Astrocyte of the hippocampus (primary cell): ENCODE measurements around the gene BEST3.

Experiments
- DNase-seq: peaks from one replicate; pipeline ENCODE4 v3.0.0; 2011; ENCODE audit warnings: low read depth, low spot score

BEST3 gene

DNA sequence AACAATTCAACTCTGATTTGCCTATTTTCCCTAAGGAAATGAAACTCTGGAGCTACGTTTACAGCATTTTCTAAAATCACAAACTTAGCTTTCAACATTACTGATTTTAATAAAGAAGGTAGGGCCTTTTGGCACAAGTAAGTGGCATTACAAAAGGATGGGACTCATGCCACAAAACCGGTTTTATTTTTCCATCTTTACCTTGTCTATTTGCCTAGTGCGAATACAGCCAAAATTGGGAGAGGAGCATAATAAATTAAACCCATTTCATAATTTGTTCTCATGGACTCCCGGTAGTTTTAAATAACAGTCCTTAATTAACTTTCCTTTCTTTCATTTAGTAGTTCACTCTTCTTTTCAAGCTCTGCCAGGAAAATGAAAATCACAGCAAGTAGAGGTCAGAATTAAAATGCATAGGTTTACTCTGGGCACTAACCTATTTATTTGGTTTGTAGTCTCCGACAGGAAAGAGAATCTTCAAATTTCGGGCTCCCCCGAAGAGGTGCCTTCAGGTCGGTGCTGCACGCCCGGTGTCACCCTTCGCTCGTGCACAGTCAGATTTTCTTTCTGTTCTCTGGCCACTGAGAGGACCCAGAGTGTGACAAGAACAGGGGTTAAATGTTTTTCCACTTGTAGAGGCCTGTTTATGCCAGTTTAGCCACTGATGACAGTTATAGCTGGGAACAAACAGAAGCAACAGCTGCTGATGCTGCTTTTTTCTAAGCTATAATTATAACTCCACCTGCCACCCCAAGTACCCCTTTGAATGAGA, at the start of gene BEST3:
BEST3 (minus strand) TSS at position 535 of the 772 bp plus-strand sequence. CDS start 1,505 bp downstream, outside the sequence.
- no peak for DNase-seq

DNA sequence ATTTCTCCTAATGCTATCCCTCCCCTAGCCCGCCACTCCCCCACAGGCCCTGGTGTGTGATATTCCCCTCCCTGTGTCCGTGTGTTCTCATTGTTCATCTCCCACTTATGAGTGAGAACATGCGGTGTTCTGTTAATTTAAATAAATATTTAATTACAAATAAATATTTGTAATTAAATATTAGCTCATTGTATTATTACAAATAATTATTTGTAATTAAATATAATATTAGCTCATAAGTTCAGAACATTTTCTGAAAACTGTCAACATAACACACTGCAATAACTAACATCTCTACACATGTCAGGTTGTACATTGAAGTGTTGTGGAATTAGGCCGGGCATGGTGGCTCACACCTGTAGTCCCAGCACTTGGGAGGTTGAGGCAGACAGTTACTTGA, 45.0 kb upstream of the BEST3 start:
- no peak for DNase-seq

DNA sequence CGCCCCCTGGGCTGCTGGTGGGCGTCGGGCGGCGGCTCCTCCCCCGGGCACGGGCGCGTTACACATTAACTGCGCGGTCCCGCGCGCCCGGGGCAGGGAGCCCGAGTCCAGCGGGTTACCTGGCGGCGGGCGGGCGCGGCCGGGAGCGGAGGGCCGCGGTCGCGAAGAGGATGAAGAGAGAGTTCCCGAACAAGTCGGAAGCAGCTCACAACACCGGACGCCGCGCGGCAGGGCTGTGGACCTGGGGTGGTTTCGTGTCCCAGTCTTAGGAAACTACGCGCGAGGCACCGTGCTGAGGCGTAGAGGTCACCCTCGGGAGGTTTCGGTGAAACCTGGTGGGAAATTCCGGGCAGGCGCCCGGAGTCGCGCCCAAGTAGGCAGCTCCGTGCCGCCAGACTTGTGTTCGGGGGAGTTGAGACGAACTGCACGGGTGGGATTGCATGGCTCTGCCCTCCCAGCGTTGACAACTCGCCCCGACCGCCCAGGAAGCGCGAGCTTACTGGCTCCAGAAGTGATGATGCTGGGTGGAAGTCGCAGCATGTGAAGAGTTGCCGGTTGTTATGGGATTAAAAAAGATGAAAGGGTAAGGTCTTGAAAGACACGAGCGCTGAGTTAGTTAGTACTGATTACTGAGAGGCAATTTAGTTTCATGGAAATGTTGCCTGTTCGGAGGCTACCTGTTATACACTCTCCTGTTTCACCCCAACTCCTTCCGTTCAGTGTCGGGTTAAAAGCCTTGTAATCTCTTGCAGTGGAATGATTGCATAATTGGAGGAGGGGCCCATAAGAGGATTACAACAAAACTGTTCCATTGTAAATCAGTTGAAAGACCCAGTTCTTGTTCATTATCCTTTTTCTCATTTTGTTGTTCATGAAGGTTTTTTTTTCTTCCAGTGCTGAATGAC, 40.4 kb upstream of the BEST3 start:
- peak; percentile 61 for DNase-seq

DNA sequence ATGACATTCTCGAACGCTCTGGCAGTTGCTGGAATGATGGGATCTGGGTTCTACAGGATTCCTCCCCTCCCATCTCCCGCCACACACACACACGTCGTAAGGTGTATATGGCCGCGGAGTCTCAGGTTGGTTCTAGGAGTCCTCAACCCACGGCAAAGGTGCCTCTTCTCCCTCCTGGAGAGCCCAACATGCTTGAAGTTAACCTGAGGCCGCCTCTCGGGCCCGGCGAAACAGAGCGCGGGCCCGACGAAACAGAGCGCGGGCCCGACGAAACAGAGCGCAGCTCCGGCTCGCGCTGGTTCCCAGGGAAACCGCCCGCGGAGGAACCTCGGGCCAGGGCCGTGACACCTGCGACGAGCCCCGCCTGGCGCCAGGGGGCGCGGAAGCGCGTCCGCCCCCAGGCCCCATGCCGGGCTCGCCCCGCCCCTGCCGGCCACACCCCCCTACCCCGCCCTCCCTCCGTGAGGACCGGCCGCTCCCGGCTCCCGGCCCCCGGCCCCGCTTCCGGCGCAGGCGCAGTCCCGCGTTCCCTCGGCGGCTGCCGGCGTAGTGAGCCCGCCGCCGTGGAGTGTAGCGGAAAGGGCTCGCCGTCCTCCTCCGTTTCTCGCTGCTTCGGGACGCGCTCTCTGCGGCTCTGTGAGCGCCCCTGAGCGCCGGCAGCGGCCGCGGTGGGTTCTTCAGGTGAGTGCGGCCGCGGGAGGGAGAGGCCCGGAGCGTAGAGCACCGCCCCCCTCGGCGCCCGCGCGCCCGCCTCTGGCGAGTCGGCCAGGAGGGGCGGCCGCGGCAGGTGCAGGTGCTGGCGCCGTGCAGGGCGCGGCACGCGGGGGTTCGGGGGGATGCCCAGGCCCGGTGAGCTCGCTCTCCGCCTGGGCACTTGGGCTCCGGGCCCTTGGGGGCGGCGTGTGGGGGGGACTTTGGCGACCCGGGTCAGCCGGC, 39.5 kb upstream of the BEST3 start, which contains the start of gene RAB3IP:
RAB3IP (plus strand) TSS at position 510 of the 936 bp plus-strand sequence. CDS start 16,549 bp downstream, outside the sequence.
- DNase-seq: peak; percentile 95

DNA sequence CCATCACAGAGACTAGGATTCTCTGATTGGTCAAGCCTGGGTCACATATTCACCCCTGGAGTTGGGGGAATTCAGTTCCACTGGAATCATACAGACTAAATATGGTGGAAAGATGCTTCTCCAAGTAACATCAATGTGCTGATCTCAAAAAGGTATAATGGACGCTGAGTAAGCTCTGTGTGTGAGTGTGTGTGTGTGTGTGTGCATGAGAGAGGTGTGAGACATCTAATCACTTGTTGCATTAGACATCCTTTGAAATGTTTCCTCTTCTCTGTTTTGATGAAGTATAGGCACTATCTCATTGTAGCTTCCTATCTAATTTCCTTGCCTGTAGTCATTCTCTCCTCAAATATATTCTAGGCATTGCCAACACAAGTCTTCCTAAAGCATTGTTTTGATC, 34.5 kb upstream of the BEST3 start:
- DNase-seq: no peak

DNA sequence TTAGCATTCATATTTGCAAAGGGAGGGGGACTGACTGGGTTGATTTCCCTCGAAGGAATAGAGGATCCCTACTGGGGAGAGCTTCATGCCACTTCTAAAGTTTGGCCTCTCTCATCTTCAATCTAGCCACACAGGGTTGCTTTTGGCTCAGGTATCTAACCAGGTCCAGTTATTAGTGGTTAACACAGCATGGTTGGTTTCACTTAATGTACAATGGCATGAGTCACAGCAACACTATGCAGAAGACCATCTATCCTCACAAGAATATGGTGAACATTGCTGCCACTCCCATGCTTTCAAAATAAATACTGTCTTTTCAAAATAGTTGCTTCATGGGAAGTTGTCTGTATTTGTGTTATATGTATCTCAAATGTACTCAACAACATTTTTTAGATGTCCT, 33.0 kb upstream of the BEST3 start:
- peak; percentile 55 for DNase-seq

DNA sequence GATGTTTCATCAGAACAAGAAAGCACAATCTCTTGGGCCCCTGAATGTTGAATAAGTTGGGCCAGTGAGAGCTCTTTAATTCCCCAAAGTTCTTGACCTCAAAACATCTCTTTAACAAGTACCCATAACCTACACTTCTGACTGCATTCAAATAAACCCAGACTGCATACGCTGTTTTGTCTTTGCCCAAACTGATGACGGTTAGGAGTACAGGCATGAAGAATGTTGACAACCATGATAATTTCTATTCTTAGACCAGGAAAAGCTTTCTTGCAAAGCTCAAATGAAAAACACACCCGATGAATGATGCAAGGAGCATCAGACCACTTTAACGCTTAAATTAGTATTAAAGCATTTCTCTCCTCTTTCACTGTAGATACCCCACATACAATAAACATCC, 27.8 kb upstream of the BEST3 start:
- DNase-seq: no peak

DNA sequence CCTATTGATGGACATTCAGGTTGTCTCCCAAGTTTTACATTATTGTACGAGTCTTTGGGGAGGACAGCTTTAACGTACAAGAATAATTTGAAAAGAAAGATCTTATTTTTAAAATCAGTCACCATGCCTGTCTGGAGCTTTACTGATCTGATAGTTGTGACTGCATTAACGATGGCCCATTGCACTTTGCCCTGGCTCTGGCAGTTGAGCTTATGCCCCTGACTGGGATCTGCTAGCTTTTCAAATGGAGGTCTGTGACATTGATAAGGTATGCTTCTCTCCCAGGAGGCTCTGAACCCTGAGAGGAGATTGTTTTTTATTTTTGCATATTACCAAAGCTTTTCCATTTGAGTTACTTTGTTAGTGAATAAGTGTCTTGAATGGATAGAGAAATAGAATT, 21.6 kb upstream of the BEST3 start:
- no peak for DNase-seq

DNA sequence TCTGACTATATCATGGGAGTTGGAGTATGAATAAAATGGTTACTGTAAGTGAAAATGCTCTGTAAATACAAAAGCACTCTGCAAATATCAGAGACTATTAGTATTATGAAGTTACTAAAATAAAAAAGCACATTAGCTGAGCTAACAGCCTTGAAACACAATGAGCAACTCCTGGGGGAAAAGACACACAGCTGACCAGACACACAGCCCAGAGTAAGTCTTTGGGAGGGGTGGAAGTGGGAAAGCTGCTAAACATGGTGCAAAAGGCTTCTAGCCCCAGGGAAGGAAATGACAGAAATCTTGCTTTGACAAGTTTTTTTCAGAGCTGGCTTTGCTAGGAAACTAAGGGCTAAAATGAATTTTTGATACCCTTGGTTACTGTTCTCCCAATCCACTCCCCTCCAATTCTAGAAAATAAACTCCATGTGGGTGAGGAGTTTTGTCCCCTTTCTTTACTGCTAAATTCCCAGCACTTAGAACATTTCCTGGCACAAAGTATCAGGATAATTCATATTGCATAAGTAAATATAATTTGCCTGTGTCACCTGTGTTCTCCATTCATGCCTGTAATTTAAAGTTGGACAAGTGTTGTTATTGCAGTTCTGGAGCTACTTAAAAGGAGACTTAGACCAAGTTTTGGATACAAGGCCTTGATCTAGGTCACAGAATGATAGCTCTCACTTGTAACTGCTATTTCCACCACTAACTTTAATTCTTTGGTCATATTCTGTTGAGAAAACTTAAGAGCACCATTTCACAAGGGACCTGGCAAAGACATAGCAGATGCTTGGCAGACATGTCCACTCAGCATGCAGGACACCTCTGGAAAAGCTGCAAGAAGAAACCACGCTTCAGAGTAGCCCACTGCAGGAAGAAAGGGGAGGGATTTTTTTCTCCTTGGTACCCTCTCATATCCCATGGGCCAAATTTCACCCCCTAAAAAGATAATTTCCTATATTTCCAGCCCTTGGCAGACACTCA, 20.5 kb upstream of the BEST3 start:
- no peak for DNase-seq

DNA sequence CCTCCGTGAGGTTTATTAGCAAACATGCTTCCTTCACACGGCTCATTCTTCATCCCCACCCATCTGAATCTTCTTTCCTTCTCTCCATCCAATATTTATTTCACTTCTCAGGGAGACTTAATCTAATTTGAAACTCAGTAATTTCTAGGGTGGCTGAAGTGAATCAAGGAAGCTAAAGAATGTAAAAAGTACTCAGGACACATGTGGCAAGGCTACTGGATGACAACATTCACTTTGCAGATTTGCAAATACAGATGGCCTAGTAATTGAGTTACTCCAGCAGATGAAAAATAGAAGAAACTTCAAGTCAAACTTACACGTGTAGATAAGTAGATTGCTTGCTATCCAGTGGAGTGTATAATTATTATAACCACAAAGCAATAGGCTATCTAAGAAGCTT, 15.4 kb upstream of the BEST3 start:
- no peak for DNase-seq

DNA sequence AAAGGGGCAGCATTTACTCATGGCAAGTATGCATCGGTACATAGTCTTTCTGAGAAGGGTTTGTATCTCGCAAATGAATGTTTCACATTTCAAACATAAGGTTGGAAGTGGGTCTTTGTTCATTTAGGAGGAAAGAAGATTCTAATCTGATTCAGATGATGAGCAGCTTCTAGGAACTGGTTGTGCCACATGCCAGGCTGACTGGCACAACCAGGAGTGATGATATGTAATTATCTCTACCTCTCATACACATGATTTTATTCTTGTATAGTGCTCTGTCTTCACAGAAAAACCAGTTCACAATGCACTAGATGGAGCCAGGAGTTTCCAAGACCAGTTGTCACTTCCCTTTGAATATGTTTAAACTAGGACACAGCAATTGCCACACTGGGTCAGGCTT, 13.7 kb upstream of the BEST3 start:
- DNase-seq: no peak

DNA sequence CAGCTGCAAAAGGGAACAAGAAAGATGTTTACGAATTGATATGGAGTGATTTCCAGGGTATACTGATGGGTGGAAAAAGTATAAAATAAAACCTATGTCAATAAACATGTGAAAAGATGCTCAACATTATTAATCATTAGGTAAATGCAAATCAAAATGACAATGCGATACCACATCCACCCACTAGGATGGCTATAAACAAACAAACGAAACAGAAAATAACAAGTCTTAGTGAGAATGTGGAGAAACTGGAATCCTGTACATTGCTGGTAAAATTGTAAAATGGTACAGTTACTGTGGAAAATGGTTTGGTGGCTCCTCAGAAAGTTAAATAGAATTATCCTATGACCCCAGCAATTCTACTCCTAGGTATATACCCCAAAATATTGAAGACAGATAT, 9.5 kb upstream of the BEST3 start:
- no peak for DNase-seq

DNA sequence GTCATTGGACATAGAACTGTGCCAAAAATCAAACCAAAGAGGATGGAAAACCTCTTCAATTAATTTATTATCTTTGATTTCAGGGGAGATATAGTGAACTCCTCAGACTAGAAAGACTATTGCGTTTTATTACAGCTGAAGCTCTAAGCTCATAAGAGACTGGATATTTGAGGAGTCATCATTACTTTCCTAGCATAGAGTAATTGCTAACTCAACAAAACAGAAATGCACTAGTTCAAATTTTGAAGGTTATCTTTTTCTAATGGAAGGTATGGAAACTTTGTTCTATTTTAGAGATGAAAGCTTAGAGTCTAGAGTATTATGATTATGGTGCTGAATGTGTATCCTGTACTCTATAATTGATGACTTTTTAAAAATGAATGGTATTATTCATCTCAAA, 5.3 kb upstream of the BEST3 start:
- DNase-seq: no peak

DNA sequence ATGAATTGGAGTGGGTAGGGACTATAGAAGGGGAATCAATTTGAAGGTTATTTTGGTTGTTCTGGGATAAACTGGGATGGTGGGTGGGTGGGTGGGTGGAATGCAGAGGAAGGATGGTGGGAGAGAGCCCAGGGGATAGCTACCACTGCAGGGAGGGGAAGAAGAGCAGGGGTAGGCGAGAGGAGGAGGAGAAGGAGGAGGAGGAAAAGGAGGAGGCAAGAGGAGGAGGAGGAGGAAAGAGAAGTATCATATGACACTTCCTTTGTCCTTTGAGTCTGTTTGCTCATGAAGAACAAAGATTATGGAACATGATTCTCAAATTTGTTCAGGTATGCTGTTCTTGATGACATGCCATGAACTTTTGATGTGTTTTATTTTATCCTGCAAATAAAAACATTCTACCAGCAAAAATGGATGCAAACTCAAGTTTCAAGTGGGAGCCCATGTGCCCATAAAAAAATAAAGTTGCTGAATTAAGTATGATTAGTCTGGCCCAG, 4.1 kb upstream of the BEST3 start:
- DNase-seq: no peak

DNA sequence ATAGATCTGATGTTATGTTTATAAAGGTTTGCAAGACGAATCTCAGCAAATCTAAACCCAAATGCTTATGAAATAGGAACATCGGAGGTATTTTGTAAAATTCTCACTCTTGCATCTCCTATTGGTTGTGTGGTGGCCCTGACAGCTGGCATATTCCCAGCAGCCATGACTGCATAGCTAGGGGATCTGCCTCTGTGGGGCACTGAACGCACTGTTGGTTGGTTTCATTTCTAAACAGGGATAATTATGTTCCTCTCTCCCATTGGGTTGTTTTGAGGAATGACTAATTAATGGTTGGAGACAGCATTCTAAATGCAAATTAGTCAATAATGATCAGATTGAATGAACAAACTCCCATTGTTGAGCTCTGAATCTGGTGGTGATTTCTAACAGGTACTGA, 2.7 kb upstream of the BEST3 start:
- peak; percentile 52 for DNase-seq

DNA sequence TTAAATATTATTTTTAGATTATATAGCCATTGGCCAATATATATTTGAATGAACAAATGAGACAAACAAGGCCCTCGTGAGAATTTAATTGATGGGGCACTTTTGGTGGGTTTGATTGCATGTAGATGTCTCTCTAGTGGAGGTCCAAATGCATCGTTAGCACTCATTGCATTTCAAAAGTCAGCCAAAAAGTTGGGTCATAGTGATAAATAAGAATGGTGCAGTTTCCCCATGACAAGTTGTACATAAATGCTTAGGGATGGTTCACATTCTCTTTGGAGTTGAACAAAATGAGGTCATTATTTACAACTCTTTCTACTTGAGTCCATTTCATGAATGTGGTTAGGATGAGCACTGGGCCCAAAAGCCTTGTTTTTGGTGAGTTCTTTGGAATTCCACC, 1.0 kb downstream of the BEST3 start:
- no peak for DNase-seq

DNA sequence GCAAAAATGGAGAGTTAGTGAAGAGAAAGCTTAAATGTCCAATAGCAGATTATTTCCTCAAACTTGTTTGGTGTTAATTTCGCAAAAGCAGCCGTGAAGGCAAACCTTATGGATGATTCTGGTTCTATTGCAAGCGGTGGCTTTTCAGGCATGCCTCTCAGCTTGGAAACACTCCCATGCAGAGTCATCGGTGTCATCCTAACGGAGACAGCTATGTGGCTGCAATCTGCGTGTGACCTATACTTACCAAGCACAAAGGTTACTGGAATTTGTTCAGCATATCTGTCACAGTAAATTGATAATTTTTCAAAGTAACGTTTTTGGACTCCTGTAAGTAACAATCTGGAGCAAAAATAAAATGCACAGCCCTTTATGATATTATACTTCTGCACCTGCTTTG, 5.0 kb downstream of the BEST3 start:
- DNase-seq: no peak

DNA sequence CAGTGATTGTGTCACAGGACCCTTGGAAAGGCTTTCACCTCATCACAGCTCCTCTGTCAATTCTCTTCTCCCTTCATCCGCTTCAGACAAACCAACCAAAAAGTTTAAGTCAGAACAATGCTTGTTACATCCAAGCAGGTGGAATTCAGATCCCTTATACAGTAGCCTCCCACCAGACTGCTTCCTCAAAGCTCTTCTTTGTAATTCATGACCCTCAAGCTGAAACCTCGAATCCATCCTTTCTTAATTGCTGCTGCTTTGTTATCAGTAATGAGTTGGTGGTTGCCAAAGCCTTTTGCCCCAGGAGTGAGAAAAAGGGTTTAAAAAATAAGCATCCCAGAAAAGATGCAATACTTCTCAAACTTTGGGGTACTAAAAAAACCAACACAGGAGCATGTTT, 9.5 kb downstream of the BEST3 start:
- DNase-seq: no peak

DNA sequence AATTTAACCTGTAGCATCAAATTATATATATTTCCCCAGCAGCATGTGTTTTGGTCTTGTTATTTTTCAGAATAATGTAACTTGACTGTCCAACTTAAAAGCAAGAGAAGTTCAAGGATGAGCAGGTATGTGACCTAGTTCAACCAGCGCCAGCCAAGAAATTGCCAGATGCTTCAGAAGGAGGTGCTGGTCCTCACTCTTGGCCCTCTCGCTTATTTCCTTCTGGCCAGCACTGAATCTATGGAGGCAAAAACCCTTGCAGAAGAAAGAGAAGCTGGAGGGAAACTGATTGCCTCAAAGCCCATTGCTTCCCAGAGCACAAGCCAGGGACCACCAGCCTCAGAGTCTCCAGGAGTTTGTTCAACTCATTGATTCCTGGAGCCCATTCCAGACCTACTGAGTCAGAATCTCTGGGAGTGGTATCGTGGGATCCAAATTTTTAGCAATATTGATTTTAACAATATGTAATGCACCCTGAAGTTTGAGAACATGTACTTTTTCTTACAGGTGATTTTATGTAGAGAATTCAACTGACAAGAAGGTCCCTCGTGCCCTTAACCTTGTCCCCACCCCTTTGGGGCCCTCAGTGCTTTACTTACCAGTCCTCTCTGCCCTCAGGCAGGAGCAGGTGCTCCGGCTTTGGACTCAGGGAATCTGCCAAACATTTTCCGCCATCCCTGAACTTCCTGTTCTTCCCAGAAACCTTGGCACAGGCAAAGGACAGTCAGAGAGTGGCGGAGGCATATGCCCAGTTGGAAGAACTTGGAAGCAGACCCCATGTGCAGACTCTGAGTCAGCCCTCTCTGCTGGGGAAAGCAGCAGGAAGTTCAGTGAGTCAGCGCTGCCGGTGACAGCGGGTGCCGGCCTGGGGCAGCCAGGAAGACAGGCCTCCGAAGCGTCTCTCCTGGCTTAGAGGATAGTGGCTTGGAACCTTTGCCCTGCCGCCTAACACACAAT, 10.4 kb downstream of the BEST3 start:
- peak; percentile 95 for DNase-seq
